Muscle of back (tissue), 11 donors: ENCODE measurements around the gene PRPH. TPM values are rescaled to one million over a fixed set of nuclear protein-coding genes. Genes with fewer than 3 reads are reported as not detected.
A peak's percentile ranks its signal among the peaks of the same experiment; 100 is the strongest.
"Not testable (repeated sequence)": the region's sequence is repeated elsewhere in the genome, so short reads cannot be mapped to it uniquely, and the experiment has no call there.

Experiments used
- DNase-seq, 3 donors: peaks; one replicate each; pipeline versions ENCODE4 v3.0.0 to v3.0.0-alpha.2; 2013
- polyA plus RNA-seq, 10 donors: library from polyadenylated mRNA; unstranded; fragments of 120-200 nt; gene quantifications; one replicate each; pipeline ENCODE4 v1.2.1, GENCODE V29; 2013; ENCODE audit not compliant: insufficient read length in 10 of 10

PRPH gene
- polyA plus RNA-seq, 10 donors: 1.2 to 2.8 (median 1.4) TPM

DNA sequence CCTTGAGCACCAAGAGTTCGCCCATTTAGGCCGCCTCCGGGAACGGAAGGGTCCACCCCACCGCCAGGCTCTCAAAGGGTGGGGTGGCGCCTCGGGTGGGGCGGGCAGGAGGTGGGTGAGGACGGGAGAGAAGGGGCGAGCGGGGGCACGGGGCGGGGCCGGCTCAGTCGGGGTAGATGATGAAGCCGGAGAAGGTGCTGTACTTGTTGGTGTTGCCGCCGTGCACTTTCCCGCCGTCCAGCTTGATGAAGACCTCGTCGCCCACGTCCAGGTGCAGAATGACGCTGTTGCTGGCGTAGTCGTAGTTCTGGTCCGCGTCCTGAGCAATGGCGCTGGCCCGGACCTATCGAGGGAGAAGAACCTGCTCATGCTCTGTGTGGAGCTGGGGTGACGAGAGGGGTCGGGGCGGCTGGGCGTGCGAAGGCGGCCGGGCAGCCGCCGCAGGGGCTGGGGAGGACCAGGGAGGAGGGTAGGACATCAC lies 38.0 kb downstream of the PRPH start:
- peak in 1 of 3 donors; percentile 30 for DNase-seq

GRCh38 chr12:49333778-49334177 lies 38.8 kb downstream of the PRPH start:
- DNase-seq: not testable (repeated sequence)

DNA sequence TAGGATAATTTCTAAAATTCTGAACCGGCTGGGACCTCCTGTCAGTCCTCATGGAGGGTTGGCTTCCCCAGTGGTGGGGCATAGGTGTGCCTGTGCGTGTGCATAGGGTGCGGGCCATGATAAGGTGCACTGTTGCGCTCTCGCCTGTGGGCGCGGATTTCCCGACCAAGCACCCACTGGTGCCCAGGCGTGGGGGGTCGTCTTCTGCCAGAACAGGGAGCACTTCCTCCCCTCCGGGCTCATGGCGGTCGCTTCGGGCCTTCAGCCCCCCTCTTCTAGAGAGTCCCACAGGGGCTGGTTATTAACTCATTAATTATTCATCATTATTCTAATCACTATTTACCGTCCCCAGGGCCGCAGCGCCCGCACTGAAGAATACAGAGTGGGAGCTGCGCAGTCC lies 39.3 kb downstream of the PRPH start:
- peak in 1 of 3 donors; percentile 7 for DNase-seq

- DNase-seq: peak in 1 of 3 donors; percentile 1
Measured at GRCh38 chr12:49334681-49335080, 39.7 kb downstream of the PRPH start.

DNA sequence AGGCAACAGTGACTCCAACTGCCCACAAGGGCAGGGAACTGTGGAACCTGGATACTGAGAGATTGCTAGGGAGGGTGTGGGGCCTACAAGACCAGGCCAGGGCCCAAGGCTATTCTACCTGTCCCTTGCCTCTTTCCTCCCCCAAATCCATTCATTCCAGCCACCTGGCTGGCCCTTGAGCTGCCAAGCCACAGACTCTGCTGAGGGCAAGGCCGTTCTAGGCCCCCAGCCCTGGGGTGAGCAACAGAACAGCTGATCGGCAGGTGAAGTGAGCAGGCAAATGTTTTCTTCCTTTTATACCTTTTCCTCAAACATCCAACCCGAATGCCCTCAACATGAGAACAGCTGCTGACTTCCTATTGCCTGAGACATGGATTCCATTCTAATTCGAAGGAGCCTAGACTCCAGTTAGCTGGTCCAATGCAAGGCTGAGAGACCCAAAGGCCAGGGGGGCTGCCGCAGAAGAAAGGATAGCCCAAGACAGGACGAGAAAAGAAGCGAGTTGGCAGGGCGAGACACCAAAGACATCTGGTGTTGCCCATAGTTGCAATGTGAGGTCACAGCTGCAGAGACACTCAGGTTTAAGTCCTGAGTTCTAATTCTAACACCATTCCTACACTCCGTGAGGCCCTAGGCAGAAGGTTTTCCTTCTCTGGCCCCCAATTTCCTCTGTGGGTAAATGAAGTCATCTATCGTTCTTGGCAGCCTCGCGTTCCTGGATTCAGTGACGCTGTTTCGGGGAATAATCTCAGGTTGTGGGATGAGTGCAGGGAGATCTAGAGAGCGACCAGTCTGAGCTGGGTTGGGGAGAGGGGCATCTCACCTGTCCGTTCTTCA lies 40.4 kb downstream of the PRPH start:
- DNase-seq: peak in 1 of 3 donors; percentile 32

DNA sequence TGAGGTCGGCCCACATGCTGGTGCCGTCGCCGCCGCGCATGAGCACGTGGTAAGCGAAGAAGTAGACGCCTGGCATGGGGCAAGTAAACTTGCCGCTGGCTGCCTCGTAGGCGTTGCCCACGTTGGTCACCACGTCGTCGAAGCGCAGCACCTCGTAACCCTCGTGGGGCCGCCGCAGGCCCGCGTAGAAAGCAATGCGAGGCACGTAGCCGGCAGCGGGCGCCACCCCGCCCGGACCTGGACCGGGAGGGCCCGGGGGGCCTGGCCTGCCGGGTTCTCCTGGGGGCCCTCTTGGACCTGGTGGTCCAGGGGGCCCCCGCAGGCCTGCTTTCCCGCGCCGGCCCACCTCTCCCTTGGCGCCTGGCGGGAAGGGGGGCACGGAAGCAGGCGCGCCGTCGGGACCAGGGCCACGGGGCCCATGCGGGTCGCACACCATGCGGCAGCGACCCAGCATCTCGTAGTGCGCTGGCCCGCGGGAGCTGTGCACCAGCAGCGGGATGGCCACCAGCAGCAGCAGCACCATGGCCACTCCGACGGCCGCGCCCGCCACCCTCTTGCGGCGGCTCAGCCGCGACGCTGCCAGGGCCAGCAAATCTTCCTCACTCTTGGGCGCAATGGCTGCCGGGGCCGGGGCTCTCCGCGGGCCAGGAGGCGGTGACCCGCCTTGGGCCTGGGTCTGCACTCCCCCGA lies 41.2 kb downstream of the PRPH start:
- DNase-seq: peak in 1 of 3 donors; percentile 5

GRCh38 chr12:49336645-49337584 lies 42.0 kb downstream of the PRPH start, which contains the start of gene C1QL4:
C1QL4 (minus strand) TSS chr12:49337188; CDS start chr12:49336477, 711 bp downstream.
- peak; percentile 53 to 89 (median 77) for DNase-seq

DNA sequence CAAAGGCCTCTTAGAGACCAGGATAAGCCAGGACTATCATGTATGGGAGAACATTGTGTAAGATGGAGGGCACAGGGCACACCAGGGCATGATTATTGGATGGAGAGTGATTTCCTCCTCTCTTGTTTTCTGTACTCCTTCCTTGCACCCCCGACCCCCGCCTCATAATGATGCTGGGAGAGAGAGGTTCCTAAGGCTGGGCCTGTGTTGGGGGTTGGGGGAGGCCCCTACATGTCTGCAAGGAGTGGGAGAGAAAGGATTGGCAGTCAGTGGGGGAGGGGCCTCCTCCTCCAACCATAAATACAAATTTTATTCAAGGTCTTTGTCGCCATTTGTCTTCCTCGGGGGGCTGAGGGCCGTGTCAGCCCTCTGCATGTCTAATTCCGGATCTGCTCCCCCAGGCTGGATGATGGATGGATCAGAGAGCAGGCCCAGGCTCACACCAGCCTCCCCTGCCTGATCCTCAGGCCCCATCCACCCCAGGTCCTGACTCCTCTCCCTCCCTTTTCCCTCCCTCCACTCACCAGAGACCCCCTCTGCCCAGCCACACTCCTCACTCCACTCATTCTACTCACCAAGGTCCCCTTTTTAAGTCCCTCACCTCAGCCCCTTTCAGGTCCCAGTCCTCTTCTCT lies 44.0 kb downstream of the PRPH start:
- DNase-seq: no peak

DNA sequence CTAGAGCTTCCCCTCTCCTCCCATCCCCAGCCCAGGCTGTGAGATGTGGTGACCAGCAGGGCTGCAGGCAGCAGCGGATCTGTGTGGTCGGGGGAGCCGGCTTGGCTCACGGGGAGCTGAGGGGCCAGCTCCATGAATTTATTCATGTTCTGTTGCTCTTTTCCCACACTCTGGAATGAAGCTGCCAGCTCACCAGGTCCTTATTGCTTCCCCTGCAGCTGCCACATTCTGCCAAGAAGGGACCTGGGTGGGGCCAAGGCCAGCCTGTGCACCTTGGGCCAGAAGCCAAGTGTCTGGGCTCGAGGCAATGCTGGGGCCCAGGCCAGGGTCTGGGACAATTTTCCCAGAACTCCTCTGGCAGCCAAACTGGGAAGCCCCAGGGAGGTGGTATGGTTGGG lies 44.5 kb downstream of the PRPH start:
- DNase-seq: peak in 1 of 3 donors; percentile 6

GRCh38 chr12:49340095-49340870 lies 45.3 kb downstream of the PRPH start:
- DNase-seq: peak in 1 of 3 donors; percentile 5

DNA sequence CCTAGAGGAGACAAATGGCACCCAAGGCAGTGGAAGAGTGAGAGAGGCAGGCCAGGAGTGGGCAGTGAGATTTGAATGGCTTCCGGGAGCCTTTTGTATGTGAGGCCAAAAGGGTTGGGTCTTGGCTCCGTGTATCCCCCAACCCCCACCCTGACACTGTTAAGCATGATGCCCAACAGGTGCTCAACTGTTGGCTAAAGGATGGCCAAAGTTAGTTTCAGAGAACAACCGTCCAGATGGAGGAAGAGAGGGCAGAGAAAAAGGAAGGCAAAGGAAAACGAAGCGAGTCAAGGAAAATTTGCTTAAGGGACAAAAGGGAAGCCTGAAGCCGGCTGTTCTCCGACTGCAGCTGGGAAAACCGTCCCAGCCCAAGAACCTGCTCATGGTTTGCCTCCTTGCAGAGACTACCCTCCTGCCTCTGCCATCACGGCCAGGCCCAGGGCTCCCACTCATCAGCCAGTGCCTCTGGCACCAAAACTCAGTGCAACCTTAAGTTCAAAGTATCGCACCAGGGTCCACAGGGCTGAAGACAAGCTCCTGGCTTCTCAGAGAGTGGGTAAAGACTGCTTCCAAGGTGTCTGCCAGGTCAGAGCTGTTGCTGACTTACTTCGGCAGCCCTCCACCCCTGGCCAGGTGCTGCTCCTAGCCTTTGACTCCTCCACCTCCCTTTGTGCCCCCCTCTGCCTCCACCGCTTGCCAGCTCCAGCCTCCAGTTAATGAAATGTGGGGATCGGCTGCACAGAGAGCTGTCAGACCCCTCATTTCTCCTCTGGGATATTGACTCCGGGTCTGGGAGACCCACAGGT lies 46.2 kb downstream of the PRPH start:
- DNase-seq: peak in 1 of 3 donors; percentile 16

- no peak for DNase-seq
Measured at GRCh38 chr12:49341777-49342065, 46.8 kb downstream of the PRPH start.

- DNase-seq: peak; percentile 61 to 81 (median 61)
Measured at GRCh38 chr12:49342066-49342913, 47.3 kb downstream of the PRPH start.

GRCh38 chr12:49342914-49343731 lies 48.2 kb downstream of the PRPH start:
- peak in 1 of 3 donors; percentile 67 for DNase-seq

DNA sequence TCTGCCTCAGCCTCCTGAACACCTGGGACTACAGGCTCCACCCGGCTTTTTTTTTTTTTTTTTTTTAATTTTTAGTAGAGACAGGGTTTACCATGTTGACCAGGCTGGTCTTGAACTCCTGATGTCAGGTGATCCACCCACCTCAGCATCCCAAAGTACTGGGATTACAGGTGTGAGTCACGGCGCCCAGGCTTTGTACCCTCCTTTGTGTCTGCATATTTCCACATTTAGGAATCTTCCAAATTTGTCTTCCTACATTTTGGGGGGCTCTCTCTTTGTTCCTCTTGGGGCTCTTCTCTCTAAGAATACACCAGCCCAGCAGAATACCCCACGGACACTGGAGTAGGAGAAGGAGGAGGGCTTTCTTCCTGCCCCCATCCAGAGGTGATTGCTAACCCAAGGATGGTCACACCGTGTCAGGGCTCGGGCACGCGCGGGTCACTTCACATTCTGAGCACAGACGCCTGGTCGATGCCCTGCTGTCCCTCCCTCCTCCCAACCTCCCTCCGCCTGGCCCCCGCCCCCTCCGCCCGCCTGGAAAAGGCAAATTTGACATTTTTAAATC lies 49.6 kb downstream of the PRPH start:
- DNase-seq: peak in 1 of 3 donors; percentile 6

DNA sequence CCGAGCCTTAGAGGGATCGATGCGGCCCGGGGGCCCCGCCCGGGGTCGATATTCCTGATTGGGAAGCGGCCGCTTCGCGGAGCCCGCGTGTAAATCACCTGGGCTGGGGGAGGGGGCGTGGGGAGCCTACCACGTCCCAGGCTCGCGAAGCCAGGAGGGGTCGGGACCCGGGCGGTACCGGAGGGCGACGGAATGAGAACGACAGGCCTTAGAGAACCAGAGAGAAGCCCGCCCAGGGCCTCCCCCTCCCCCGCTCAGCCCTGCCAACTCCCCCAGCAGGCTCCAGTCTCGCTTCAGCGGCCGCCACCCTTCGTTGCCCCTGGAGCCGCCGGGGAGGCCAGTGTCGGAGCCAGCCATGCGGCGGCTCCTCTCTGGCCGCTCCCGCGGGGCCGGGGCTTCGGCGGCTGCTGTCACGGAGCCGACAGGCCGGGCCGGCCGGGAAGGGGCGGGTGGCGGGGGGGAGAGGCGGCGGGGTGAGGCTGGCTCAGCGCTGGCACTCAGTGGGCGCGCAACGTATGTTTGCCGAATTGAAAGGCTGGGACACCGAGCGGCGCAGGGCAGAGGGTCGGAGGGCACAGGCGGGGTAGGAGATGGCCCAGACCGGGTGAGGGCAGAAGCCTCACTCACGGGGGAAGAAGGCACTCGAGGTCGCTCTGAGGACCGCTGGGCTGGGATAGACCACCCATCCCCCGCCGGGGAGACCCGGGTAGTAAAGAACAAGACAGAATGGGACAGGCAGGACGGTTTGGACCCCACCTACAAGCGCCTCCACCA lies 50.3 kb downstream of the PRPH start:
- DNase-seq: peak in 1 of 3 donors; percentile 60
